HL-60 (cell line): ENCODE results near the gene NKAIN4.

Experiments
- DNase-seq, 2 experiments: peaks; one replicate each; pipeline ENCODE4 v3.0.0-alpha.2; 2010 to 2020; ENCODE audit warnings: low read depth in 1 of 2, low spot score in 1 of 2
- H3K27ac ChIP-seq: fragments of 250-450 bp; sonication (Bioruptor Pico); replicated peaks from 2 replicates; pipeline ENCODE4 v1.5.1; 2020; ENCODE audit warnings: mild to moderate bottlenecking, moderate library complexity
- H3K27me3 ChIP-seq: fragments of 250-450 bp; sonication (Bioruptor Pico); 2 replicates; pipeline ENCODE4 v1.5.1; 2021; ENCODE audit warnings: mild to moderate bottlenecking, moderate library complexity; ENCODE audit not compliant: insufficient read depth, poor library complexity, severe bottlenecking
- H3K4me3 ChIP-seq: replicated peaks from 2 replicates; pipeline ENCODE4 v1.5.1; 2011; ENCODE audit warnings: mild to moderate bottlenecking, control low read depth, low read length; ENCODE audit not compliant: insufficient read depth
- CTCF ChIP-seq: IDR thresholded peaks from one replicate; pipeline ENCODE4 v1.5.1; 2011; ENCODE audit warnings: low read length, control low read depth, inconsistent platforms; ENCODE audit not compliant: insufficient read depth
- GABPA ChIP-seq: IDR thresholded peaks from 2 replicates; pipeline ENCODE4 v1.6.1; 2012; ENCODE audit warnings: low read depth
- POLR2AphosphoS5 ChIP-seq: IDR thresholded peaks from 2 replicates; pipeline ENCODE4 v1.6.1; 2012; ENCODE audit warnings: low read depth
- REST ChIP-seq: IDR thresholded peaks from 2 replicates; pipeline ENCODE4 v1.6.1; 2012; ENCODE audit warnings: low read depth; ENCODE audit not compliant: insufficient replicate concordance
- SPI1 ChIP-seq: IDR thresholded peaks from 2 replicates; pipeline ENCODE4 v1.6.1; 2012; ENCODE audit warnings: low read depth, mild to moderate bottlenecking, borderline replicate concordance

NKAIN4 gene

DNA sequence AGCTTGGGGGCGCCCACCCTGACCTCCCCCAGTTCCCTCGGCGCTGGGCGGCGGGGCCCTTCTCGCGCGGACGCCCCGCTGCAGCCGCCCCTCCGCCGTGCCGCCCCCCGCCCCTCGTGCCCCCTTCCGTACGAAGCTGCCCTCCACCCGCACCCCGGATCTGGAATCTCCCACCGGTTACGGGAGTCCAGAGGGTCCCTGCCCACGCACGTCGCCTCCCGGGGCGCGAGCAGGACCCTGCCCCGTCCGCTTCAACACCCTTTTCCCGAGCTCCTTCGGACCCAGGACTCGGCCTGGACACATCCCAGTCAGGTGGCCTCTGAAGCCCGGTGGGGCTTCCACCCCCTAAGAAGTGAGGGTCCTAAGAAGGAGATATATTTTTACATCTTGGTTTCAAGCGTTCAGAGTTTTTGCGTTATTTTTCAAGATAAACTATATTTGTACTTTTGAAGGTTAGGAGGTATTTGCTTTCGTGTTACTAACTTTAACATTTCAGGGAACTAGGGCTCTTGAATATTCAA lies 18.9 kb upstream of the NKAIN4 start:
- peak overlapping the region; percentile 92 for H3K4me3 ChIP-seq
- H3K27ac ChIP-seq = peak overlapping the region; percentile 60
- TF ChIP-seq CTCF = no peak
- TF ChIP-seq GABPA = no peak
- no peak for TF ChIP-seq SPI1
- no peak for TF ChIP-seq POLR2AphosphoS5
- no peak for TF ChIP-seq REST
- H3K27me3 ChIP-seq = no peaks in the 10 kb centered on the region
- DNase-seq = no peak

DNA sequence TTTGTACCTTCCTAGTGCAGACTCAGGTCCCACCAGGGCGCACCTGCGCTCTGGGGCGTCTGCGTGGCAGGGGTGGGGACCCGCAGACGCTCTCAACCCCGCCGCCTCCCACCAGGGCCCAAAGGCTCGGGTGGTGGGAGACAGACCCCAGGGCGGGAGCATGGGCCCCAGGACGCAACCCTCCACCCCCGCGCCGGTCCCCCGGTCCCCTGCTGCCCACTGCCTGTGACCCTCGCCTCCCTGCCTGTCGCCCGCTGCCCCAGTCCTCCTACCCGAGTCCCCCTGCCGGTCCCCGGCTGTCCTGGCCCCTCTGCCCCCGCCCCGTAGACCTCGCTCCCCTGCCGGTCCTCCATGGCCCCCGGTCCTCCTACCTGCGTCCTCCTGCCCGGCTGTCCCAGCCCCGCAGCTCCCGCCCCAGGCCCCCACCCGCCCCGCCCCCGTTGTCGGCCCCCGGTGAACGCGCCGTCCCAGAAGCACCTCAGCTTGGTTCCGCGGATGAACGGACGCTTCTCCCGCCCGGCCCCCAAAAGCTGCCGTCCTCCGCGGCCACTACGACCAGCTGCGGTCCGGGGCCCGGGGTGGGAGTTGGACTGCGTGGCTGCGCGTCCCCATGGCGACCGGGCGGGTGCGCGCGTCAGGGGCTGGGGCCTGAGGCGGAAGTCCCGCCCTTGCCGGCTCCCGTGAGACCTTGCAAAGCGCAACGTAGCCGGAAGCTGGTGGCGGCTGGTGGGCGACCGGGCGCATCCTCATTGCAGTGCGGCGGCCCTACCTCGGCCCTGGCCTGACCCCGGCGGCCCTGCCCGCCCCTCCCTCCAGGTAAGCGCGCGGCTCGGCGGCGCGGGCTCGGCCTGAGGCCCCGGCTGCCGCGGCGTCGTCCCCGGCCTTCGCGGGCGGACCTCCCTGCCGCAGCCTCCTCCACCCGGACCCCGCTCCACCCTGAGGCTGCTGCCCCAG lies 18.1 kb upstream of the NKAIN4 start, which contains the start of gene ARFGAP1:
Gene ARFGAP1, plus strand, starts transcription at position 709 of the 954 bp plus-strand sequence. CDS start 2,768 bp downstream, outside the sequence.
- H3K4me3 ChIP-seq = peak within 1 kb of the TSS; percentile 92
- H3K27me3 ChIP-seq = no peaks in the 10 kb centered on the region
- TF ChIP-seq CTCF (no peak), SPI1 (peak; percentile 18; the same call in 1 of the 2 replicates), GABPA (peak; percentile 84), POLR2AphosphoS5 (peak; percentile 55; the same call in 1 of the 2 replicates), REST (no peak)
- DNase-seq = peak; percentile 84 to 89
- peak within 1 kb of the TSS; percentile 60 for H3K27ac ChIP-seq

GRCh38 chr20:63270606-63271325 lies 16.5 kb upstream of the NKAIN4 start:
- no peak for DNase-seq
- Histone ChIP-seq H3K27ac (no peak overlapping the region), H3K27me3 (peaks cover 3% of the 10 kb centered on the region), H3K4me3 (no peak overlapping the region)
- TF ChIP-seq REST (no peak), GABPA (no peak), POLR2AphosphoS5 (no peak), CTCF (no peak), SPI1 (no peak)
